Neural crest cell (in vitro differentiated cells): Measurements from ENCODE around the gene TMEM179B. TPM values are rescaled to one million over a fixed set of nuclear protein-coding genes. Genes with fewer than 3 reads are reported as not detected.

Experiments used
- DNase-seq: peaks from one replicate; pipeline ENCODE4 v3.0.0; 2021; ENCODE audit warnings: low read depth, mixed read lengths, low spot score
- H3K27ac Mint-ChIP-seq: one replicate; pipeline ENCODE4 v1.8.0; 2021; ENCODE audit warnings: mild to moderate bottlenecking, mixed read lengths; ENCODE audit not compliant: unreplicated experiment
- H3K27me3 Mint-ChIP-seq: 2 replicates; pipeline ENCODE4 v1.8.0; 2021; ENCODE audit warnings: low read depth, mild to moderate bottlenecking, mixed read lengths
- H3K36me3 Mint-ChIP-seq: 2 replicates; pipeline ENCODE4 v1.8.0; 2021; ENCODE audit warnings: low read depth, mild to moderate bottlenecking, mixed read lengths
- H3K4me1 Mint-ChIP-seq: 2 replicates; pipeline ENCODE4 v1.8.0; 2021; ENCODE audit warnings: mixed read lengths
- H3K4me3 Mint-ChIP-seq: one replicate; pipeline ENCODE4 v1.8.0; 2021; ENCODE audit warnings: mild to moderate bottlenecking, mixed read lengths
- H3K9me3 Mint-ChIP-seq: 2 replicates; pipeline ENCODE4 v1.8.0; 2021; ENCODE audit warnings: mixed read lengths
- CTCF ChIP-seq: fragments of 200-600 bp; sonication (generic); conservative IDR thresholded peaks from 2 replicates; pipeline ENCODE4 v1.5.0; 2021; ENCODE audit warnings: antibody characterized with exemption, mild to moderate bottlenecking
- total RNA-seq: library from RNA; stranded (reverse); gene quantifications from 2 replicates; pipeline ENCODE4 v1.2.1, GENCODE V29; 2021

The TMEM179B gene
- total RNA-seq, 1 donor from 2014 or later: 20.0 TPM

GRCh38 chr11:62782753-62783152 lies 4.4 kb upstream of the TMEM179B start:
- H3K9me3 Mint-ChIP-seq: no peaks in the 10 kb centered on the region
- no peak for TF ChIP-seq CTCF
- DNase-seq: no peak
- peak overlapping the region; percentile 55 for H3K4me3 Mint-ChIP-seq
- peaks cover 20% of the 10 kb centered on the region for H3K36me3 Mint-ChIP-seq
- no peaks in the 10 kb centered on the region for H3K27me3 Mint-ChIP-seq
- H3K27ac Mint-ChIP-seq: no peak overlapping the region
- peaks cover 16% of the 10 kb centered on the region for H3K4me1 Mint-ChIP-seq

- no peaks in the 10 kb centered on the region for H3K9me3 Mint-ChIP-seq
- no peaks in the 10 kb centered on the region for H3K27me3 Mint-ChIP-seq
- DNase-seq: peak; percentile 91
- TF ChIP-seq CTCF: peak; percentile 90
- peak overlapping the region; percentile 81 for H3K4me3 Mint-ChIP-seq
- peaks cover 15% of the 10 kb centered on the region for H3K36me3 Mint-ChIP-seq
- peaks cover 44% of the 10 kb centered on the region for H3K4me1 Mint-ChIP-seq
- H3K27ac Mint-ChIP-seq: no peak overlapping the region
Measured at GRCh38 chr11:62786318-62787004, 741 bp upstream of the TMEM179B start.

- H3K36me3 Mint-ChIP-seq: peaks cover 6% of the 10 kb centered on the region
- H3K9me3 Mint-ChIP-seq: no peaks in the 10 kb centered on the region
- H3K27me3 Mint-ChIP-seq: no peaks in the 10 kb centered on the region
- H3K27ac Mint-ChIP-seq: no peak overlapping the region
- peak overlapping the region; percentile 97 for H3K4me3 Mint-ChIP-seq
- no peak for TF ChIP-seq CTCF
- no peak for DNase-seq
- peaks cover 52% of the 10 kb centered on the region for H3K4me1 Mint-ChIP-seq
Measured at GRCh38 chr11:62788991-62789390, 1.8 kb downstream of the TMEM179B start.

- peak overlapping the region; percentile 97 for H3K4me3 Mint-ChIP-seq
- peaks cover 6% of the 10 kb centered on the region for H3K36me3 Mint-ChIP-seq
- H3K27me3 Mint-ChIP-seq: no peaks in the 10 kb centered on the region
- peaks cover 52% of the 10 kb centered on the region for H3K4me1 Mint-ChIP-seq
- TF ChIP-seq CTCF: no peak
- DNase-seq: no peak
- no peak overlapping the region for H3K27ac Mint-ChIP-seq
- H3K9me3 Mint-ChIP-seq: no peaks in the 10 kb centered on the region
Measured at GRCh38 chr11:62789576-62789975, 2.4 kb downstream of the TMEM179B start.

- Mint-ChIP-seq H3K36me3 (peaks cover 11% of the 10 kb centered on the region), H3K4me3 (peak within 1 kb of the TSS; percentile 97)
Measured at GRCh38 chr11:62791501-62792201, 4.4 kb downstream of the TMEM179B start, which contains the start of gene TMEM223. TMEM223 (minus strand) TSS chr11:62792006; CDS start chr11:62791994, 12 bp downstream.

More at GRCh38 chr11:62791501-62792201, 4.4 kb downstream of the TMEM179B start, which contains the start of gene TMEM223:
- H3K9me3 Mint-ChIP-seq: no peaks in the 10 kb centered on the region
- H3K4me1 Mint-ChIP-seq: peaks cover 44% of the 10 kb centered on the region
- peak within 1 kb of the TSS; percentile 96 for H3K27ac Mint-ChIP-seq
- DNase-seq: peak; percentile 73
- H3K27me3 Mint-ChIP-seq: no peaks in the 10 kb centered on the region
- TF ChIP-seq CTCF: peak; percentile 27
